Tibial nerve (tissue), 3 donors: ENCODE data around the gene SDHAF1.

Experiments used
- CTCF ChIP-seq, 5 experiments: fragments of 200-600 bp in 3 of 5; fragments of 450-650 bp in 2 of 5; sonication (generic) in 3 of 5; IDR thresholded peaks; one replicate each; pipeline ENCODE4 v1.5.1; 2016 to 2019; ENCODE audit warnings: antibody characterized with exemption in 5 of 5, mild to moderate bottlenecking in 3 of 5, moderate library complexity in 2 of 5
- POLR2A ChIP-seq, 2 donors: fragments of 450-650 bp; IDR thresholded peaks; one replicate each; pipeline ENCODE4 v1.6.1; 2017; ENCODE audit warnings: antibody characterized with exemption in 2 of 2, mild to moderate bottlenecking in 2 of 2, moderate library complexity in 2 of 2

- no peak for TF ChIP-seq CTCF (IDR thresholded peaks at IDR 0.05)
- TF ChIP-seq POLR2A (IDR thresholded peaks at IDR 0.05): no peak
Measured at GRCh38 chr19:36031308-36031707, 36.3 kb downstream of the SDHAF1 start.
